ENCODE data around the gene CHD2.
"Not testable (repeated sequence)": the region's sequence is repeated elsewhere in the genome, so short reads cannot be mapped to it uniquely, and the experiment has no call there.

Gene CHD2

GRCh38 chr15:93037820-93038705 lies 137.9 kb downstream of the CHD2 start:
- no peak for DNase-seq

DNA sequence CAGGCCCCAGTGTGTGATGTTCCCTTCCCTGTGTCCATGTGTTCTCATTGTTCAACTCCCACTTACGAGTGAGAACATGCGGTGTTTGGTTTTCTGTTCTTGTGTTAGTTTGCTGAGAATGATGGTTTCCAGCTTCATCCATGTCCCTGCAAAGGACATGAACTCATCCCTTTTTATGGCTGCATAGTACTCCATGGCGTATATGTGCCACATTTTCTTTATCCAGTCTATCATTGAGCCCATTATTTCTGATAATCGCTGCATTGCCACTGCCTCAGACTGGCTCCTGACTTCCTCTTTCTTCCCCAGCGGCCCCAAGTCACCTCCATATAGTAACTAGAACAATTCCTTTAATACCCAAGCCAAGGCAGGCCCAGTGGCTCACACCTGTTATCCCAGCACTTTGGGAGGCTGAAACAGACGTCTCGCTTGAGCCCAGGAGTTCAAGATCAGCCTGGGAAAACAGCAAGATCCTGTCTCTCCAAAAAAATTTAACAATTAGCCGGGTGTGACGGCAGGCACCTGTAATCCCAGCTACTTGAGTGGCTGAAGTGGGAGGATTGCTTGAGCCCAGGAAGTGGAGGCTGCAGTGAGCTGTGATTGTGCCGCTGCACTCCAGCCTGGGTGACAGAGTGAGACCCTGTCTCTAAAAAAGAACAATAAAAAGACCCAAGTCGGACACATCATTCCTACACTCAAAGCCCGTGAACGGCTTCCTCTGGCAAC lies 139.6 kb downstream of the CHD2 start:
- not testable (repeated sequence) for DNase-seq

DNA sequence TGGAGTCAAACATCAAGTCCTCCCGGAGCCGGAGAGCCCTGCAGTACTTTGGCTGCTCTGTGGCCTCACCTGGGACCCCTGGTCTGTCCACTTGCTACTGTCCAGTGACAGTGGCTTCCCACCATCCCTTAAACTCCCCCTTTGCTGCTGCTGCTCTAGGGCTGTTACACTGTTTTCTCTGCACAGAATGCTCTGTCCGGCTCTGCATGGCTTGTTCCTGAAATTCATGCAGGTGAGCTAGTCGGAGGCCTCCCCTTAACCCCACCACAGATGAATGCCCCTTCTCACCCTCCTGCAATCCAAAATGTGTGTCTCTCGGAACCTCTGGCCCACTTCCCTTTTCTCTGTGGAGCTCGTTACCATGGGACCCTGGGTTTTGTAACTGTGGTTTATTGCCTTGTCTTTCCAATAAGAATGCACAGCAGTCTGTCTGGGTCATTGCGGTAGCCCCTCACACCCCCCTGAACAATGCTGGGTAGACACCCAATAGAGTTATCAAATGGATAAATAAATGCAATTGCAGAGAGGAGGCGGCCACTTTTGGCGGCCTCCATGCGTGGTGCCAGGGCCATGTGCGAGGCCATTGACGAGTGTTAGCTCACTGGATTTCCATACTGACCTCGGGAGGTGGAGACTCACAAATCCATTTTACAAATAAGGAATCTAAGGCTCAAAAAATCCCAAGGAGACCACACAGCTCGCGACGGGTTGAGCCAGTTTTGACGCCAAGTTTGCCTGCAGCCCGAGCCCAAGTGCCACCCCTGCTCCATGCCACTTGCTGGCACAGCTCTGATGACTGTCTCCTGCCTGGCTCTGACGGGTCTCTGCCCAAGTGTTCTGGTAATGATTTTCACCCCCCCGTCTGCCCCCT lies 140.4 kb downstream of the CHD2 start:
- DNase-seq = no peak

- DNase-seq = no peak
These were observed 141.0 kb downstream of the CHD2 start for GRCh38 chr15:93041159-93041547.

DNA sequence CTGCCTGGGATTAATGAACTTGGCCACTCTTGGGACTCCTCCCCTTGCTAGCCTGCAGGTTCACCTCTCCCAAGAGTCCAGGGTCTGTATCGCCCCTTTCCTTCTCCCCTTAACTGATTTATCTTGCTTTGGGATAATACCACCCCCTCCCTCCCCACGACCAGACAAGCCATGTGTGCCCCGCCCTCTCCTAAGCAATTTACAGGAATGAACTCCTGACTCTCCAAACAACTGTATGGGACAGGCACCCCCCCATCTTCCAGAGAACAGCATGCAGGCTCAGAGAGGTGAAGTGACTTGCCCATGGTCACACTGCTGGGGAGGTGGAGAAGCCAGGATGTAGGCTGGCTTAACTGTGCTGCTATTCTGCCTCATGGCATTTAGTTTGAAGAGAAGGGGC lies 142.1 kb downstream of the CHD2 start:
- DNase-seq = no peak

DNA sequence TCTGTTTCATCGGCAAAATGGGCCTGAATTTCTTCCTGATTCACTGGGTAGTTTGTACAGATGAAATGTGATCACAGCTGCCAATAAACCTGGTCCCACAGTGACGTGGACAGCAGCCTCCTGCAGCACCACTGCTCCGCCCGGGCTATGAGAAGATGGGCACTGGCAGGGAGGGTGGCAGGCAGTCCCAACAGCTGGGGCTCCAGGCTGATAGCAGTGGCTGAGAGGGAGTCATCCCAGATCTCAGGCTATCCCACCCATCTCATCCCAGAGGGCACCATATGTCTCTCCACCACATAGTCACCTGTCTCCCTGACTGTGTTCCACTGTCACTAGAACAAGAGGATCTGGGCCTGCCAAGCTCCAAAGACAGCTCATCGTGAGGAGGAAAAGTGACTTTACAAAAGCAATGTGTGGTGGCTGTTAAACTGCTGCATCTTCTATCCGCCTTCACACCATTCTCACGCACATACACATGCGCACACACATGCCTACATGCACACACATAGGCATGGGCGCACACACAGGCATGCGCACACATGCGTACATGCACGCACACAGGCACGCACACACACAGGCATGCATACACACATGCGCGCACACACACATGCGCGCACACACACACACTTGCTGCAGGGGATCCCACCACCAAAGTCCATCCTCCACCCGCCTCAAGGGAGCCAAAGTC lies 142.7 kb downstream of the CHD2 start:
- DNase-seq = no peak

- no peak for DNase-seq
These were observed 143.6 kb downstream of the CHD2 start for GRCh38 chr15:93043621-93044300.

DNA sequence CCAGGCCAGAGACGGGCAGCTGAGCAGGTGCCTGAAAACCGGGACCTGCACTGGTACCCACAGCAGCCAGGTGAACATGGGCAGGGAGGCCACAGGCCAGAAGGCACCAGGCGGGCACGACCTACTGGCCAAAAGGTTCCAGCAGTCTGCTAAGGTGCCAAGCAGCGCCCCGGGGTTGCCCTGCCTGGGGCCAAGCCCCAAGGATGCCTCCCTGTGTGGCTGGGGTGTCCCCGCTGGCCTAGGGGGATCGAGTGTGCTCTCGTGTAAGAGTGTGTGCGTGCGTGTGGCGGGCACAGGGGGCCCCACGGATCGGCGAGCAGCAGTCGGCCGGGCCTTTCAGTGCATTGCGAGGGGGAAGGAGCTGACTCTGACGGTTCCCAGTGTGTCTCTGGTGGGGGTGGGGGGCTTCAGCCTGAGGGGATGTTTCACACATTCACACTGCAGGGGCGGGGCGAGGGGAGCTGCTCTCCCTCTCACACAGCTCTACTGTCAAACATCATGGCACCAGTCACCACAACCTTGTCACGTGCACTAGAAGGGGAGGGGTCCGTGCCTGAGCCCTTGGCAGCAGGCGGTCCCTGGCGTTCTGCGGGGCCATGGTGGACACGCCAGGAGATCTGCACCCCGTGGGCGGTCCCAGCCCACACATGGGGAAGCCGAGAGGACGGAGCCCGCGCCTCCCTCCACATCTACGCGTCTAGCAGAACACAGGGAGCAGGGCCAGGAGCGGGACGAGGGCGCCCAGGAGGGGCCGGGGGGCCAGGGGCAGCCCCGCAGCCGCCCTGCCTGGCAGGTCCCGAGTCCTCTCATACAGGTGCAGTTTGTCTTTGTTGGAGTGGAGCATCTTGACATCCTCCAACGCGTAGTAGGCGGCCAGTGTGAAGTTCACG lies 144.4 kb downstream of the CHD2 start:
- DNase-seq = no peak

GRCh38 chr15:93045191-93045785 lies 145.2 kb downstream of the CHD2 start:
- DNase-seq = no peak

DNA sequence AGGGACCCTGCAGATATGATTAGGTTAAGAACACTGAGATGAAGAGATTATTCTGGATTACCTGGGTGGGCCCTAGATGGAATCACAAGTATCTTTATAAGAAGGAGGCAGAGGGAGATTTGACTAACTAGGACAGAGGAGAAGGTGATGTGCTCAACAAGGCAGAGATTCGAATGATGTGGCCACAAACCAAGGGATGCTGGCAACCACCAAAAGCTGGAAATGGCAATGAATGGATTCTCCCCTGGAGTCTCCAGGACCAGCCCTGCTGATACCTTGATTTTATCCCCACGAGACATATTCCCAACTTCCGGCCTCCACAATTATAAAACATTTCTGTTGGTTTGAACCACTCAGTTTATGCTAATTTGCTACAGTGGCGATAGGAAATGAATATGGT lies 146.0 kb downstream of the CHD2 start:
- DNase-seq = no peak

GRCh38 chr15:93046721-93047120 lies 146.6 kb downstream of the CHD2 start:
- no peak for DNase-seq

DNA sequence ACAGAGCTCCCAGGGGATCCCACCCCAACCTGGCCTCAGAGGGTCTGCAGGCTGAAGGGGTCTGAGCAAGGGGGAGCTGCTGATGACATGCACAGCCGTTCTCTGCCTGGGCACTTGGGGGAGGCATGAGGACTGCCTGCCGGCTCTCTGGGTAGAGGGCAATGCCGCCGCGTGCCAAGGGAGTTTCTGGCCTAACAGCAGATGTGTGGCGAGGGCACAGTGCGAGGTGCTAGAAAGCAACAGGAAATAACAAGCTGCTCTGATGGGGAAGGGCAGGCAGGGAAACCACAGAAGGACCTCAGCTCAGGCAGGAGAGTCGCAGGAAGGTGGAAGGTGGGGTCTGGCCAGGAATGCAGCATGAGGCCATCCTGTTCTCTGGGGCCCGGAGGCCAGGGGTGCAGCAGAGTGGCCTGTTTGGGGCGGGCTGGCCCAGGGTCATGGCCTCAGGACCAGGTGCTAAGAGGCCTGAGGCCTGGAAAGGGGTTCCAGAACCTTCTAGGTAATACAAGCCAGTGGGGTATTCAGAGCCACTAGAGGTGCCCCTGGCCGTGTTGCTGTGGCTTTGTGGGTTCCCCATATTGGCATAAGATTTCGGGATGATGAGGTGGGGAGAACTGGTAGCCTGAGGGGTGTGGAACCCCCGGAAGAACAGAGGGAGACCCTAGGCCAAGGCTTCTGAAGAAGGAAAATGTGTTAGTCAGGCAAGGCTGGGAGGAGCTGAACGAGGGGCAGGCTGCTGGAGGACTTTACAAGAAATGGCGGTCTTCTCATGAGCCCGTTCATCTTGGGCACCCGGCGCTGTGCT lies 147.7 kb downstream of the CHD2 start:
- no peak for DNase-seq

GRCh38 chr15:93048426-93048721 lies 148.2 kb downstream of the CHD2 start:
- no peak for DNase-seq

- no peak for DNase-seq
These were observed 148.6 kb downstream of the CHD2 start for GRCh38 chr15:93048759-93049161.

GRCh38 chr15:93049233-93049632 lies 149.1 kb downstream of the CHD2 start:
- no peak for DNase-seq

DNA sequence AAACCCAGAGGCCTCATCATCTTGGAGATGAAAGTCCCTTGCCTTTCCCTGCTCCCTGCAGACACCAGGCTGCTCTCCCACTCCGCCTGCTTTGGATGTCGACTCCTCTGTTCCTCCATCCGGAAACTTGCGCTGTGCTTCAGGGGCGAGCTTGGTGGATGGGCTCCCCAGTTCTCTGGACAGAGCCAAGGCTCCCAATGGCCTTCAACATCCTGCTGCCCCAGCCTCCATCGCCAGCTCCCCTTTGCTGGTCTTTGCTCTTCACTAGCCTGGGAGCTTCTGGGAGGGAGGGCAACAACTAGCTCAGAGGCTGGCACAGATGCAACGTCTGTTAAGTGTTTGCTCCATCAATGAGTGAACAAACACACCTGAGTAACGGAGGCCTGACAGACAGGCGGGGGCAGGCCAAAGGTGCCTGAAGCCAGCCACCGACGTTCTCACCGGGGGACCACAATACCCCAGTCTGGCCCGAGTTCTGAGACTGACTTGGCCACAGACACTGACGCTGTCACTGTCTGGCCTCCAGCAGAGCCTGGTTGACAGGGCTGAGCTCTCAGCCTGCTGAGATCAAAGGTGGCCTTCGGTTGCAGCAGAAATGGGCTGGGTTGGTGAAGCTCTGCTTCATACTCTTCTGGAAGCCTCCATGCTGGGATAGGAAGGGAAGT lies 149.9 kb downstream of the CHD2 start:
- DNase-seq = no peak

GRCh38 chr15:93050648-93051047 lies 150.5 kb downstream of the CHD2 start:
- no peak for DNase-seq

DNA sequence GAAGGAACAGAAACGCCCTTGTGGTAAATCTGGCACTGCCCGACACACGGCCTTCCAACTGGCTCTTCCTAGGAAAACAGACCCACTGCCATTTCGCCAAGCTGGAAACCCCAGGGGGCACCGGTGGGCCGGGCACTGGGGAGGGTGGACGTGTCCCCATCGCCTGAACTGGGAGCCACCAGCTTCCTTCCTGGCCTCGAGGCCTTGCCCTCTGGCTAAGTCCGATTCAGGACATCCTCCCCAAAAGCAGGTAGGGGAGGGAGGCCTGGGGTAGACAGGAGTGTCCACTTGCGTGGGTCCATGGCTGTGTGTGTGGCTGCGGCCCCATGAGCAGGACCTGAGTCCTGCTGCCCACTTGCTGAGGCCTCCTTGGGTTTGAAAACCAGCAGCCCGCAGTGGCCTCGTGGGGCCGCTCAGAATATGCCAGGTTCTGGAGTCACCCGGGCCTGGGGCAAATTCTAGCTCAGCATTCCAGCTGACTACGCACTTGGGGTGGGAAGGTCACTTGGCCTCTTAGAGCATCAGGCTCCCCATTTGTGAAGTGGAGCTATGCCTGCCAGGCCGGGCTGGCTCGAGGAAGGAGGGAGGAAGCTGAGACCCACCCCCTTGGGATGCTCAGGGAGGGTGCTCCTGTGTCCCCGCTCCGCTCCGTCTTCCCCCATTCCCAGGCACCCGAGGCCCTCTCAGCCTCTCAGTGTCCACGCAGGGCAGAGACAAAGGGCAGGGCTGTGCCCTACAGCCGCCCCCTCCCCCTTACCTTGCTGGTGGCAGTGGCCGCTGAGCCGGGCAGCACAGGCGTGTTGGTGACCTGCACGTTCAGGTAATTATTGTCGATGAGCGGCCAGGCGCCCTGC lies 151.3 kb downstream of the CHD2 start:
- no peak for DNase-seq
